NCI-H774 (cell line): ENCODE data around the gene SUDS3.
A peak's percentile ranks its signal among the peaks of the same experiment; 100 is the strongest.

Source experiments
- DNase-seq: peaks from one replicate; lab custom pipeline; 2025; lab: John Stamatoyannopoulos, UW

SUDS3 gene

GRCh38 chr12:118356809-118357256, 19.5 kb upstream of the SUDS3 start:
- DNase-seq, result no peak

DNA sequence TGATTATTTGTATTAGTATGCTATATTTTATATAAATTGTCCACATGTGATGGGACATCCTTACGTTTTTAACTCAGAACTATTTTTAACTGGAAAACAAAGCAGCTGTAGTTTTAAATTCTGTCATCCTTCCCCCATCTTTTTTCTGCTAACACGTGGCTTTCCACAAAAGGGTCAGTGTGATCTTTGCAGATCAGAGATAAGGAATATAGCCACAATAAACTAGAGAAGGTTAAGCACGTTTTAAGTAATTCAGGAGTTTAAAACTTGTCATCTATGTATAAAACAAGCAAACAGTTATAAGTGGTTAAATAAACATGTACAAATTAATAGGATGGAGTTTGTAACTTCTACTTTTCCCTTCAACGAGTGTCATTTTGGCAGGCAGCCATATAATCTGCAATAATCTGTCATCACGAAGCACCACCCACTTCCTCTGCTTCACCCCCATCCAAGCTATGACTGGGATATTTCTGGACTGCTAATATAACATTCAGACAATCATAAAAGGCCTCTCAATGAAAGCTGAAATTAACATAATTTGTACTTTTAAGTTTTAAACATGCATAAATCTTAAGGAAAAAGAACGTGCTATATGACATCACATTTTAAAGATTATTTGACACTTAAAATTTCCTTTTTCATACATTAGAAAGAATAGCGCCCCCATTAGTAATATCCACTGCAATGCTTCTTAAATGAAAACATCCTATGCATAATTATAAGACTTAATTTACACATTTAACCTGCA, 18.9 kb upstream of the SUDS3 start:
- DNase-seq, result no peak

DNA sequence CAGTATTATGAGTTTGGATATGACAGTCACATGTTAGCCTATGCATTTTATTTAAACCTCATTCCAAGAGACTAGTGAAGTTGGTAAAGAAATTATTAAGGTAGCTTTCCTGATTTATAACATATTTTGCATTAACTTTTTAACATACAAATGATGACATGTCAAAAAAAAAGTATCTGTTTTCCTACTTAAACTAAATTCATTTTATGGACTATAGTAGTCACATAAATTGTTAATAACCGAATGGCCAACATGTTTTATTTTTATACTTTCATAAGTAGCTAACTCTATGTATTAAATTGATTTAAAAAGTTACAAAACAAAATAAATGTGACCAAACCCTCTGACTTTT, 18.4 kb upstream of the SUDS3 start:
- DNase-seq, result no peak

DNA sequence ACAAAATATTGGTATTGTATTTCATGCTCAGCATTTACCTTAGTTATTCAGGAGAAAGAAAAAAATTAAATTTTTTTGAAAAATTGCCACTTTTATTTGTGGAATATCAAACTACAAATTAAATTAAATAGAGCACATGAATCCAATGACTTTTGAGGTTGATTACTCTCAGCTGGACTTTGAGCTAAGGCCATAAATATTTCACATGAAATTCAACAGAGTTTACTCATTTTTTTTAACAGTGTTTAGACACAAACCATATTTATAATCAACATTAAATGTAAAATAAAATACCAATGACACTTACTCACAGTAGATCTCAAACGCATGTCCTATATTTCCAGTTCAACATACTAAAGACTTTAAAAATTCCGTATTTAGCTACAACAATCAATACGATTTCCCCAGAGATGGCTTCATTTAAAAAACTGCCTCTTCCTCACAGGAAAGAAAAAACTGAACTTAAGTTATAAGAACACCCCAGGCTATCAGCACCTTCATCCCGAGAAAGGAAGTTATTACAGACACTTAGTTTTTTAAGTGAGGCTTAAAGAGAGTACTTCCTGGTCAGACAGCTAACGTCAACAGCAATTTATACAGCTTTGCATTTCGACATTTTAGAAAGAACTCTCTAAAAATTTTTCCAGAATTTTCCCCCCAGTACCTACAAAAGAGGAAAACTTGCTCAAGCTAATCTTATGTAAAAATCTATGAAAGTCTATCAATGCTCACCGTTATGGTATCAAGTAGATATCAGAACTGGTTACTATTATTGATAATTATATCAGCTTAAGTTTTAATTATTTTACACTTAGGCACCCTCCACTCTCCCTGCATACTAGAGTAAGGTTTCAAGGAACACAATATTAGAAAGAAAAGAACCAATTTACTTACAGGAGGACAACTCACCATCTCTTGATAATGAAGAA, 17.5 kb upstream of the SUDS3 start:
- DNase-seq, result no peak

- DNase-seq, result no peak
Observed at GRCh38 chr12:118359541-118359915, 16.8 kb upstream of the SUDS3 start.

- no peak for DNase-seq
Observed at GRCh38 chr12:118361092-118361404, 15.3 kb upstream of the SUDS3 start.

GRCh38 chr12:118361889-118362288, 14.5 kb upstream of the SUDS3 start:
- no peak for DNase-seq

DNA sequence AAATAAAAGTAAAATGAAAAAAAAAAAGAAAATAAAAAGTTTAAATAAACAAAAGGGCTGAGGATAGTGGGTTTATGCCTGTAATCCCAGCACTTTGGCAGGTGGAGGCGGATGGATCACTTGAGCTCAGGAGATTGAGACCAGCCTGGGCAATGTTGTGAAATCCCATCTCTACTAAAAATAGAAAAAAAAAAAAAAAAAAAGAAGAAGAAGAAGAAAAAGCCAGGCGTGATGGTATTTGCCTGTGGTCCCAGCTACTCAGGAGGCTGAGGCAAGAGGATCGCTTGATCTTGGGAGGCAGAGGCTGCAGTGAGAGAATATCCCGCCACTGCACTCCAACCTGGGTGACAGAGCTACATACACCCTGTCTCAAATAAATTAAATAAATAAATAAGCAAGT, 7.5 kb upstream of the SUDS3 start:
- DNase-seq, result no peak

DNA sequence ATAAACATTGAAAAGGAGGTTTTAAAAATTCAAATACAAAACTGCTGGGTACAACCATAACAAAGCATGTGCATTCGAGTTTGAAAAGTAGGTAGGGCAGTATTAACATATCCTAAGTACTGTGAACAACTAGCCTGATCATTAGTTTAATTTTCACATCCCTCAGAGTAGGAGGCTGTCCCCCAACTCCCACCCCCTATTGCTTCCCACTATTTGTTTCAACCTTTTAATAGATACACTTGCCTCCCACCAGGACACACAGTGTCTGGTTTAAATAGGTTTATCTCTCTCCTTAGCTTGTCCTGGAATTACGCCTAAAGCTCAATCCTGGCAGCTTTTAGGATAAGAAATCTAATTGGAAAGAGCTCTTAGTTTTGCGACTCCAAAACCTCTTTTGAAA, 5.8 kb upstream of the SUDS3 start:
- no peak for DNase-seq

DNA sequence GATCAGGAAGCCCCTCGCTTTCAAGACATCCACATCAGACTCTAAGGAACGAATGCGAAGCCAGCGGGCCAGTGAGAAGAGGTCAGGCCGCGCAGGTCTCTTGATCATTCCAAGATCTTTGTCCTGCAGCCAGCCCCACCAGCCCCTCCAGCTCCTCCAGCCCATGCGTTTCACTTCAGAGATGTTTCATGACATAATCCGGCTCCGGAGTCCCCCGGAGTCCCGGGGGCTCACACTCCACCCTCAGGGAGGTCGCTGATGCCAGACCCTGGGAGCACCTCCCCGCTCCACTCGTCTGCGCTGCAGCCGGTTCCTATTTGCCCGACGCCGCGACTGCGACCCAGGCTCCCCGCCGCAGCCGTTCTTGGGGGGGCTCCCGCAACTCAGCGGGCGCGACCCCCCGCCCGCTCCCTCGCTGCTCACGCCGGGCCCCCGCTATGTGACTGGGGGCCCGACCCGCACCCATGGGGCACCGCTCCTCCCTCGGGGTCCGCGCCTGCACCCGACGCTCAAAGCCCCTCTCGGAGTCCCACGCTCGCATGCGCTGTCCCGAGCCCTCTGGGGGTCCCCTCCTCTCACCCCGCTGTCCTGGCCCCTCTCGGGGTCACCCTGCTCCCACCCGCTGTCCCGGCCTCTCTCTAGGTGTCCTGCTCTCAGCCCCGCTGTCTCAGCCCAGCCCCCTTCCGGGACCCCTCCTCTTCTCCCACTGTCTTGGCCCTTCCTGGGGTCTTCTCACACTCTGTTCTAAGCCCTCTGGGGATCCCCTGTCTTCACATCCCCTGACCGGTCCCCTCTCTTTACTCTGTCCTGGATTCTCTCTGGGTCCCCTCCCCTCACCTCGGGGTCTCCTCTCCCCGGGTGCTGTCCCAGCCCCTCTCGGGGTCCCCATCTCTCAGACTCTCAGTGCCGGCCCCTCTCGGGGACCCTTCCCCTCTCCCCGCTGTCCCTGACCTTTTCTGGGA, 4.8 kb upstream of the SUDS3 start:
- no peak for DNase-seq

GRCh38 chr12:118372541-118373495, 3.5 kb upstream of the SUDS3 start, which contains the start of gene TAOK3:
Gene TAOK3 (minus strand): TSS chr12:118372907. CDS start chr12:118255567, 117,340 bp downstream.
- DNase-seq, result peak; percentile 99

- DNase-seq, result no peak
Observed at GRCh38 chr12:118373616-118374015, 2.7 kb upstream of the SUDS3 start.

DNA sequence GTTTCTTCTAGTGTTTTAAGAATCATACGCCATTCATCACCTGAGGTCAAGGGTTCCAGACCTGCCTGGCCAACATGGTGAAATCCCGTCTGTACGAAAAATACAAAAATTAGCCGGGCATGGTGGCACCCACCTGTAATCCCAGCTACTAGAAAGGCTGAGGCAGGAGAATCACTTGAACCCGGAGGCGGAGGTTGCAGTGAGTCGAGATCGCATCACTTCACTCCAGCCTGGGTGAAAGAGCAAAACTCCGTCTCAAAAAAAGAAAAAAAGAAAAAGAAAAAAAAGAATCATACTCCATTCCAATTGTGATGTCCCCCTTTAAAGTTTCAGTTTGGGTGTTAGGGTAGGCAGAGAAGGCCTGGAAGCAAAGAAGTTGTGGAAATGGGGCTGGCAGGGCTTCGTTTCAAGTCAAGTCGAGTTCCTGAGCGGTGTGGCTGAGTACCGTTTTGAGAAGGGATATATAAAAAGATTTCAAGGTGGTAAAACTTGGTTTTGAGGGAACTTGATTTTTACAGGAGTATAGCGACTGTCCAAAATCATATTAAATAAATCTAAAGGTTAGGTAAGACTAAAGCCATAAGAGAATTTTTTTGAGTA, 2.1 kb upstream of the SUDS3 start:
- no peak for DNase-seq

GRCh38 chr12:118374909-118375308, 1.4 kb upstream of the SUDS3 start:
- DNase-seq, result no peak

- no peak for DNase-seq
Observed at GRCh38 chr12:118375348-118375747, 1.0 kb upstream of the SUDS3 start.

GRCh38 chr12:118377021-118377883, 897 bp downstream of the SUDS3 start:
- peak; percentile 23 for DNase-seq

DNA sequence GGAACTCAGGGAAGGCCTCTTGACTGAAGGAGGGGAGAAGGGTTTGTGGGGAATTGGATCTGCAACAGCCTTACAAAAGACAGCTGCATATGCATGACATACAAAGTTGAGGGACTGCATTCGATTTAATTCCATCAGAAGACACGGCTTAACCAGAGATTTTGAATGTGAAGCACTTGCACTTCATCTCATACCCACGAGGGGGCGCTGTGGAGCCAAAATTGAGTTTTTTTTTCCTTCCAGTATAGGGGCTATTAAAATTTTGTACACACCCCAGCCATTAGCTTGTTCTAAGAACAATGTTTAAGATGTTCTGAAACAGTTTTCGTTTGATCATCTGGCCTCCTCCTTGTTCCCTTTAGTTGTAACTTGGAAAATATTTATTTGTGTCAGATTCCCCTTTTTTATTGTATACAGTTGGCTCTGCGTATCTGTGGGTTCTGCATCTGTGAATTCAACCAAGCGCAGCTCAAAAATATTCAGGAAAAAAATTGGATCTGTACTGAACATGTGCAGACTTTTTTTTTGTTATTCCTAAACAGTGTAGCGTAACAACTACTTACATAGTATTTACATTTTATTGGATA, 1.6 kb downstream of the SUDS3 start:
- peak; percentile 62 for DNase-seq

DNA sequence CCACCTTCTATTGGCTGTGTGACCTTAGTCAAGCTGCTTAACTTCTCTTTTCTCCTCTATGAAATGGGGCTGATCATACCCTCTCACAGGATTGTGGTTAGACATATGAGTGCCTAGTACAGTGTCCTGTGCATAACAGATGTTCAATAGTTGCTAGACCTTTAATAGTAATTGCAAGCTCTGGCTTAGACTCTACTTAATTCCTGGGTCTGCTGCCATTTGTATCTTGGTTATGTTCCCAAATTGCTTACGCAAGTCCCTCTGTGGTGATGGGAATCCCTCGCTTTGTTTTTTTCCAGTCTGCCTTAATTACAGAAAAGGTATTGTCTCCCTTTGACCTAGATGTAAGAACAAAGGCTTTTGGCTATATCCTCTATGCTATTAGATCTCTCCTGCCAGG, 15.1 kb downstream of the SUDS3 start:
- DNase-seq, result no peak

- no peak for DNase-seq
Observed at GRCh38 chr12:118391836-118392235, 15.5 kb downstream of the SUDS3 start.
